Fibroblast of the conjunctiva (primary cell): Measurements from ENCODE around the gene NLE1.
"Not testable (repeated sequence)": the region's sequence is repeated elsewhere in the genome, so short reads cannot be mapped to it uniquely, and the experiment has no call there.

Experiments used
- DNase-seq: peaks from one replicate; pipeline ENCODE4 v3.0.0-alpha.2; 2010; ENCODE audit warnings: low read depth

NLE1 gene

GRCh38 chr17:35141681-35142466, at the start of gene NLE1:
NLE1 (minus strand) TSS chr17:35142303; CDS start chr17:35142275, 28 bp downstream.
- DNase-seq, result peak; percentile 49

DNA sequence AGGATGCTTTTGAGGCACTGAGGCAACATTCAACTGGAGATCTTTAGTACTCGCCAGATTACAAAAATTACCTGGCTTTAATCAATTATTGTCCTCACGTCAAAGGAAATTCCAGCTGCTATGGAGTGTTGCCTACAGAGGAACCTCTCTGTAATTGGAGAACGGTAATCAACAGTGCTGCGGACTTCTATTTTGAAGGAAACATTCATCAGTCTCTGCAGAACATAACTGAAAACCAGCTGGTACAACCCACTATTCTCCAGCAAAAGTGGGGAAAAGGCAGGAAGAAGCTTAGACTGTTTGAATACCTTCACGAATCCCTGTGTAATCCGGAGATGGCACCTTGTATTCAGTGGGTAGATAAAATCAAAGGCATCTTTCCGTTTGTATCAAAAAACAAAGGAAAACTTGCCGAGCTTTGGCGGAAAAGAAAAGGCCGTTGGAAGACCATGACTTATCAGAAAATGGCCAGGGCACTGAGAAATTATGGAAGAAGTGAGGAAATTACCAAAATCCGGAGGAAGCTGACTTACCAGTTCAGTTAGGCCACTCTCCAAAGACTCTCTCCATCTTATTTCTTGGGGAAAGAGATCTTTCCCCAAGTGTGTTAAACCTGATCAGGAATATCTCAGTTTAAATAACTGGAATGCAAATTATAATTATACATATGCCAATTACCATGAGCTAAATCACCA, 49.0 kb upstream of the NLE1 start:
- DNase-seq, result no peak

DNA sequence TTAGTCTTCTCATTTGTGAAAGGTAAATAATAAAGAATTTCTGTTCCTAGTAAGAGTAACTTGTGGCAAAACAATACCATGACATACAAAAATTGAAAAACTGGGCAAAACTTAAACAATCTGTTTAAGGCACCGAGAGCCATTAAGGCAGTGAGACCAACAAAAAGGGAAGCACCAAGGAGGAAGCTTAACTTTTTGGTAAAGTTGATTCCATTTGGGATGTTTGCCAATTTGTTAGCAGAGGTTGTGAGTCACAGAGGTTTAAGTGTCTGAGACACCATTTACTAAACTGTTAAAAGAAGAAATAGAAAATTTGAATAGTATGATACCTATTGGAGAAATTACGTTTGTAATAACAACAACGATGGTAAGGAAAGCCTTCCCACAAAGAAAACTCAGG, 47.2 kb upstream of the NLE1 start:
- DNase-seq, result no peak

DNA sequence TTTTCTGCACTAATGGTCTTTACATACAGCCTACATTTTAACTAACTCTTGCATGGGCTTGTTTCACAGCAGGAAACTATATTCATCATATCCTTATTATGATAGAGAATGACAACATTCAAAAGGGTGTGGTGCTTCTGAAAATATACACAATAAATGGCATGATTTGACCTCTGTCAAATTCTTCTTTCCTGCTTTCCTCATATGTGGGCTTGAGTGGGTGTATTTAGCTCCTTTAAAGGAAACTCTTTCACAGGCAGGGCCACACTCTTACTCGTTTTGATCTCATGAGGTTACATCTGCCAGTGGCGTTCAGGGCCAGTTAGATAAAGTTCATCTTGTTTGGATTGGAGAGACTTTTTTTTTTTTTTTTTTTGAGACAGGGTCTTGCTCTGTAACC, 46.0 kb upstream of the NLE1 start:
- DNase-seq, result no peak

DNA sequence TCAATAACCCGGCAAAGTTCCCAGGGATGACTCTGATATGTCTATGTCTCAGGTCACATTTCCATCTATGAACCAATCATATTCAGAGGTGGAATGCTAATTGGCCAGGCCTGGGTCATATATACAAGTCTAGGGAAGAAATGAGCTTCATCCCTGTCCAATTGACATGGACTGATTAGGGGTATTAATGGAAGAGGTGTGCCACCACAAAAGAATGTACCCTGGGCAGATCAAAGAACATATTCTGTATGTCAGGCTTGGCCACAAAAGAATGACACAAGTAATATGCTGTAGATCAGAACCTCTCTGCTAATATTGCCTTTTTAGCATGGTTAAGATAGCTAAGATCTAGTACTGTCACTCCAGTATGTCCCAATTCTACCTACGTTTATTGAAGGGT, 45.4 kb upstream of the NLE1 start:
- DNase-seq, result no peak

DNA sequence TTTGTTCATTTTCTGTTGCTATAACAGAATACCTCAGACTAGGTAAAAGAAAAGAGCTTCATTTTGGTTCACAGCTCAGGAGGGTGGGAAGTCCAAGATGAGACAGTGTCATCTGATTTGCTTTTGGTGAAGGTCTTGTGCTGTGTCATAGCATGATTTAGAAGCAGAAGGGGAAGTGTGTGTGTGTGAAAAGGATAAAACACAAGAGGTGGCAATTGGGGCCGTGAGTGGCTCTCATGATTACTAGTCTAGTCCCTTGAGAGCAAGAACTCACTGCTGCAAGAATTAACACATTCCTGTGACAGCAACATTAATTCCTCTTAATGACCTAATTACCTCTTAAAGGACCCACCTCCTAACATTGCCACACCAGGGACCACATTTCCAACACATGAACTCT, 43.7 kb upstream of the NLE1 start:
- DNase-seq, result no peak

DNA sequence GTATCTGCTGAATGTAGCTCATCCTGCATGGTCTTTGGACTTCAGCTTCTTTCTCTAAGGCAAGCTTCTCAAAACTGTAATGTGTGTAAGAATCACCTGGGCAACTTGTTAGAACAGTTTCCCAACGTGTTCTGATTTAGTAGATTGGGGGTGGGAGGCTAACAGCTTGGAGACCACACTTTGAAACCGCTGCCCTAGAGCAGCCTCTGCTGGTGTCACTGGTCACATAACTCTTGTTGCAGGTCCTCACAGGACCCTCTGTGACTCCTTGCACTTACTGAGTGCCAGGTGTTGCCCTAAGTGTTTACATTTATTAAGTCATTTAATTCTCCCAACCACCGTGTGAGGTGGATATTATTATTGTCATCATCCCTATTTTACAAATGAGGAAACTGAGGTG, 42.2 kb upstream of the NLE1 start:
- DNase-seq, result no peak

DNA sequence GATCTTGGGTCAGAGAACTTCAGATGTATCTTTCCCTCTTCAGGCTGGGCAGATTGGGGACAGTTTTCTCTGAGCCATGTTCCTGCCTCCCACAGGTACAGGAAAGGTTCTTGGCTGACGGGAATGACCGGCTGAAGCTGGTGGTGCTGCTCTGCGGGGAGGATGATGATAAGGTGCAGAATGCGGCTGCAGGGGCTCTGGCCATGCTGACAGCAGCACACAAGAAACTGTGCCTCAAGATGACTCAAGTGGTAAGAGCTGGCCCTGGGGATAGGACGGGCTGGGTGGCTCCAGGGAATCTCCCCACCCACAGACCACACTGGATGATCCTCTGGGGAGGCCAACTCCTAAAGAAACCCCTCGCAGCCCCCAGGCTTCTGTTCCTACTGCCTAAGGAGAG, 41.2 kb upstream of the NLE1 start:
- DNase-seq, result no peak

GRCh38 chr17:35179379-35179778, 37.3 kb upstream of the NLE1 start:
- not testable (repeated sequence) for DNase-seq

DNA sequence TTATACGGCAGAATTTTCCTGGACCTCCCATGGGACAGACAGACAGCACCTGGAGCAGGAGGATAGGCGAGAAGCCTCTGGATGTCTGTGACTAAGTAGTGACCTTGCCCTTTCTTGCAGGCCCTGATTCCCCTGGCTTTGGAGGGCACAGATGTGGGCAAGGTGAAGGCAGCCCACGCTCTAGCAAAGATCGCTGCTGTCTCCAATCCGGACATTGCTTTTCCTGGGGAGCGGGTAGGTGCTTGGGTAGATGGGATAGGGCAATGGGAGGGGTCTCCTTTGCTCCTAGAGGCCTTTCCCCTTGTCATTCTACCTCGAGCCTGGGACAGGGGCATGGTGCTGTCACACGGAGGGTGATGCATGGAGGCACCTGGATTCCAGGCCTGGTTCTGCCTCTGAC, 34.8 kb upstream of the NLE1 start:
- no peak for DNase-seq

DNA sequence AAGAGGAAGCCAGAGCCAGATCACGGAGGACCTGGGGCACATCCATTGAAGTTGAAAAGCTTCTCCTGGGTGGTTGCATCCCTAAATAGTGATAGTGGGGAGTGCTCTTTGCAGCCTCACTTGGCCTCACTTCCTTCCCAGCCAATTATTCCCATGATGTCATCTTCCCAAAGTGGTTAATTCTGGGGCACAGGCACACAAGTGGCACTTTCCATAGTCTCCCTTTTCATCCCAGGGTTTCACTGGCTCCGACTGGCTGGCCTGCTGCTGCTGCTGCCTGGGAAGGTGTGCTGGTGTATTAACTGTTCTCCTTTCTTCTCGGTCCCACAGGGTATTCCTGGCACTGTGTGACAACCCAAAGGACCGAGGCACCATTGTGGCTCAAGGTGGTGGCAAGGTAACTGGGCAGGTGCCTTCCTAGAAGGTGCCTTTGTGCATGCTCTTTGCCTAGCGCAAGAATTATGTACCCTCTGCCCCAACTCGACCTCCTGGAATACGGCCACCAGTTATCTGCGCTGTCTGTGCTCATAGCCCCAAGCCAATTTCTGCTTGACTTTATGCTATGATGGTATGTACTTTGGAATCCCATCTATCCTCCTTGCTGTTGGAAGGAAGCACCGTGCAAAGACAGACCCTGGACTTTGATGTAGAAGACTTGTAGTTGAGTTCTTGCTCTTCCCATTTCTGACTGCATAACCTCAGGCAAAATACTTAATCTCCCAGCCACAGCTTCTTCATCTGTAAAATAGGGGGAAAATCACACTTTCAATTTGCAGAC, 33.7 kb upstream of the NLE1 start:
- no peak for DNase-seq

- no peak for DNase-seq
Measured at GRCh38 chr17:35174835-35175334, 32.8 kb upstream of the NLE1 start.

DNA sequence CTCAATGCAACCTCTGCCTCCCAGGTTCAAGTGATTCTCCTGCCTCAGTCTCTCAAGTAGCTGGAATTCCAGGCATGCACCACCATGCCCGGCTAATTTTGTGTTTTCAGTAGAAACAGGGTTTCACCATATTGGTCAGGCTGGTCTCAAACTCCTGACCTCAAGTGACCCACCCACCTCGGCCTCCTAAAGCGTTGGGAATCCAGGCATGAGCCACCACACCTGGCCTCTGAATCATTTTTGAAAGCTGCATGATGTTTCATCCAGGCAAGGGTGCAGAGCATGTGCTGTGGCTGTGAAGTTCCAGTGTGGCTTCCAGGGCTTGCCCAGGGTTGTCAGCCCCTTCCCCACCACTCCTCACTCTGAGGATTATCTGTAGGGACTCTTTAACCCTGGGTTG, 30.2 kb upstream of the NLE1 start:
- DNase-seq, result not testable (repeated sequence)

- DNase-seq, result no peak
Measured at GRCh38 chr17:35171834-35172233, 29.7 kb upstream of the NLE1 start.

DNA sequence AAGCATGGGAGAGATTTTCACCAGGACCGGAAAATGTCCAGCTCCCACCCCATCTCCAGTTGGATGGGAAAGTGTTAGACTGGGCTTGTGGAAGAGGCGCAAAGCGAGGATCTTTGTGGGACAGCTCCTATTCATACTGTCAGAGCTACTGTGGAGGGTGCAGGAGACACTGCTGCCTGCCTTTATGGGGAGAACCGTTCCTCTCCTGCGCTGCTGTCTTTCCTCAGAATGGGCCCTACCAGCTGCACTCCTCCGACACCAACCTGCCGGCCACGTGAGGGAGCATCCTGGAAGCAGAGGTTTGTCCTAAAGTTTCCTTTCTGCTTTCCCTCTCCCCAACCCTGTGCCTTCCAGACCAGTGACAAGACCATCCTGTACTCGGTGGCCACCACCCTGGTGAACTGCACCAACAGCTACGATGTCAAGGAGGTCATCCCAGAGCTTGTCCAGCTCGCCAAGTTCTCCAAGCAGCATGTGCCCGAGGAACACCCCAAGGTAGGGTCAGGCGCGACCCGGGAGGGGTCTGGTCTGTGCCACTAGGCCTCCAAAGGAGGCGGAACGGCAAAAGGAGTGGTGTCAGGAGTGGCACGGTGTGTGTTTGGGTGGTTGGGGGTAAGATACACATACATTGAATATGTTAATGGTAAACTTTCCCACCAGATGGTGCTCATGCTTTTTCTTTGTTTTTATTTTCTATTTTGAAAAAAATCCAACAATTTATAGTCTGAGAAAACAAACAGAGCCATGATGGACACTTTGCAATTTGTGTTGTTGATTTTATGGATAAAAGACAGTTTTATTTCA, 29.1 kb upstream of the NLE1 start:
- DNase-seq, result no peak

GRCh38 chr17:35169835-35170363, 27.8 kb upstream of the NLE1 start:
- no peak for DNase-seq

DNA sequence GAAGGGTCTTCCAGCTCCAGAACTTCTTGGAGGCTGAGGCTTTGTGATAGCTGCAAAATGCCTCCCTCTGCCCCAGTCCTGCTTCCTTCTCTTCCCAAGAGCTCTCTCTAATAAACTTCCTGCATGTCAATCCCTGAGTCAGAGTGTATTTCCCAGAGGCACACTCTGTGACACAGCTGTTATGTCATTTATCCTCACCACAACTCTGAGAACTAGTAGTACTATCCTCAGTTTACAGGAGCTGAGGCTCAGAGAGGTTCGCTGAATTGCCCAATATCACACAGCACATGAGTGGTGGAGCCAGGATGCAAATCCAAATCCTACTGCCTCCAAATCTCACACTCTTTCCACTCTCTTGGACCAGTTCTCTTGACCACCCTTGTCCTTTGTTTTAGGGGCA, 25.6 kb upstream of the NLE1 start:
- DNase-seq, result no peak

DNA sequence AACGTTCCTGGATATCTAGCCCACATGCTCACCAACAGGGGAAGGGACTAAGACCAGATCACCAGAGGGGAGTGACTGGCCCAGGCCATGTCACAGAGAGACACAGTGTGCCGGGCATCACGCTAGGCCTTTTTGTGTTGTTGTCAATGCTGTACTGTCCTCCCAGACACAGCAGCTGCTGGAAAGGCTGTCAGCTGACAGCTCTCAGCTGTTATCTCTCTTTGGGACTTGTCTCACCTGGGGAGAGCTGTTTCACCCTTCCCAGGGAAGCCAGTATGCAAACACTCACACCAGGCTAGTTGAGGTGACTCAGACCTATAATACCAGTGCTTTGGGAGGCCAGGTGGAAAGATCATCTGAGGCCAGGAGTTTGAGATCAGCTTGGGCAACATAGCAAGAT, 24.9 kb upstream of the NLE1 start:
- no peak for DNase-seq

GRCh38 chr17:35166526-35166925, 24.4 kb upstream of the NLE1 start:
- DNase-seq, result no peak

- no peak for DNase-seq
Measured at GRCh38 chr17:35164716-35165115, 22.6 kb upstream of the NLE1 start.

DNA sequence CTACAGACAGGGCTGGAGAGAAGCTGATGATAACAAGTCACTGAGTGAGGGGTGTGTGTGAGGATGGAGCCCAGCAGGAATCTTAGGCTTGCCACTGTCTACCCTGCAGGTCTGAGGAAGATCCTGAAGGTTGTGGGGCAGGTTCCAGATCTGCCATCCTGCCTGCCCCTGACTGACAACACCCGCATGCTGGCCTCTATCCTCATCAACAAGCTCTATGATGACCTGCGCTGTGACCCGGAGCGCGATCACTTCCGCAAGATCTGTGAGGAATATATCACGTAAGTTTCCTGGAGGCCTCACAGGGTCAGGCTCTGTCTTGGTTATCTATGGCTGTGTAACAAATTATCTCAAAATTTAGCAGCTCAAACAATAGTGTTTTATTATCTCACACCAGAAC, 21.8 kb upstream of the NLE1 start:
- no peak for DNase-seq

- DNase-seq, result no peak
Measured at GRCh38 chr17:35162755-35163154, 20.7 kb upstream of the NLE1 start.
